Amniotic epithelial cell (primary cell): ENCODE measurements around the gene PEAK3.

Experiments
- DNase-seq: peaks from one replicate; pipeline ENCODE4 v3.0.0-alpha.2; 2010; ENCODE audit warnings: low read depth

Gene PEAK3

DNA sequence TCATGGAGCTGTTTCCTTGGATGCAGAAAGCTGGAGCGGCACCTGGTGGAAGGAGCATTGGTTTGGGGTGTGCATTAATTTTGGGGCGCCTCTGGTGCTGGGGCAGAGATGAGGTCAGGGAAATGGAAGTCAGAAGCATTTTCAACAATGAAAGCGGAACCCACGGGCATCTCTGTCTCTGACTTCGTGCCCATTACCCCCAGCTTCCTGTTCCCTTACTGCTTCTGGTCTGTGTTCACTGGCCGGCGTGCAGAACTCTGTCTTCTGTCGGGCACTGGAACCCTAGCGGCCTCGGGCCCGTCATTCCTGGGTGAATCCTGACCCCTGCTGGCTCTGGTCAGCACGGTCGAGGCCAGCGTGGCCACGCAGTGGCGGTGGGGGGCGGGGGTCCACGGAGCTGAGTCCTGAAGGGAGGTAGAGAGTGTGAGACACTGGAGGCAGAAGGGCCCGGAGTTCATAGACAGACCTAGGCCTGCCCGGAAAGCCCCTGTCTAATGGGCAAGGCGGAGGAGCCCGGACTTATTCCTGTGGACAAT lies 33.9 kb upstream of the PEAK3 start:
- peak; percentile 61 for DNase-seq

DNA sequence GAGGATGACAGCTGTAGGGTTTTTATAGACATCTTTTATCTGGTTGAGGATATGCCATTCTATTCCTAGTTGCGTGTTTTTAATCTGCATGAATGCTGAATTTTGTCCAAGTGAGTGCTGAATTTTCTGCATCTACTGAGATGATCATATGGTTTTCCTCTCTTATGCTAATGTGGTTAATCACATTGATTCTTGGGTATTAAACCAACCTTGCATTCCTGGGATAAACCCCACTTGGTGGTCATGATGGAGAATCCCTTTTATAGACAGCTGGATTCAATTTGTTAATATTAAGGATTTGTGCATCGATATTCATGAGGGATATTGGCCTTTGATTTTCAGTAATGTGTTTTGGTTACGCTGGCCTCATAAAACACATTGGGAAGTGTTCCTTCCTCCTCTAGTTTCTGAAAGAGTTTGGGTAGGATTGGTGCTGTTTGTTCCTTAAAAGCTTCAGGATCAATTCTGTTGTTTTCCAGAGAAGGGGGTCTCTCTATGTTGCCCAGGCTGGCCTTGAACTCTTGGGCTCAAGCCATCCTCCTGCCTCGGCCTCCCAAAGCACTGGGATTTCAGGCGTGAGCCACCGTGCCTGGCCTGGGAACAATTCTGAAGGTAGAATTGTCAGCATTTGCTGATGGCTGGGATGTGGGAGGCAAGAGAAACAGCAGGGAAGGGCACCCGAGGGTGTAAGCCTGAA lies 33.3 kb upstream of the PEAK3 start:
- DNase-seq: no peak

DNA sequence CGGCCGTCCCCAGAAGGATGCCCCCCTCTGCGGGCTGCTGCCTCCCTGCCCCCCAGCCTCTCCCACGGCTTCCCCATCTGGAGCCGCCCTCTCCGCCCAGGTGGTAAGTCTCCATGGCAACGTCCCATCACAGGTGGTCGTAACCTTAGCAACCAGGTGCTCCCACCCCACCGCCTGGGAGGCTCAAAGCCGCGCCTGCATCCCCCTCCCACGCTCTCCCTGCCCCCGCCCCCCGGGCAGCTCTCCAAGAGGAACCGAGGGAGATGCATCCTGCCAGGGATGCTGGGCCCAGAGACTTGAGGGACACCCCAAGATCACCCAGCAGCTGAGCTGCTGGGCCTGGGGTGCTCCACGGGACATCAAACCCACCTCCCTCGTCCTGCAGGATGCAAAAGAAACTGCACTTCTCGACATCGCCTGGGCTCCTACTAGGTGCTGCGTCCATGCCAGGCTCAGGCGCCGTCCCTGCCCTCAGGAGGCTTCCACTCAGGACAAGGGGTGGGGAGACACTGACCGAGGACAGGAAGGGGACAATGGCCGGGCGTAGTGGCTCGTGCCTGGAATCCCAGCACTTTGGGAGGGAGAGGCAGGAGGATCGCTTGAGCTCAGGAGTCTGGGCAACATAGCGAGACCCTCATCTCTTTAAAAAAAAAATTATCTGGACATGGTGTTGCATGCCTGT lies 31.0 kb upstream of the PEAK3 start:
- no peak for DNase-seq

DNA sequence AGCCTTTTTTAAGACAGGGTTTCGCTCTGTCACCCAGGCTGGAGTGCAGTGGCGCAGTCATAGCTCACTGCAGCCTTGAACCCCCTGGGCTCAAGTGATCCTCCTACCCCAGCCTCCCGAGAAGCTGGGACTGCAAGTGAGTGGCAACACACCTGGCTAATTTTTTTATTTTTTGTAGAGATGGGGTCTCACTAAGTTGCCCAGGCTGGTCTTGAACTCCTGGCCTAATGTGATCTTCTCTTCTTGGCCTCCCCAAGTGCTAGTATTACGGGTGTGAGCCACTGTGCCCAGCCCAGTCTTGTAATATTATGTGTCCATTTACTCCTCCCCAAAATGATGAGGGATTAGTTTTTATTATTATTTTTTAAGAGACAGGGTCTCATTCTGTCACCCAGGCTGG lies 29.1 kb upstream of the PEAK3 start:
- no peak for DNase-seq

DNA sequence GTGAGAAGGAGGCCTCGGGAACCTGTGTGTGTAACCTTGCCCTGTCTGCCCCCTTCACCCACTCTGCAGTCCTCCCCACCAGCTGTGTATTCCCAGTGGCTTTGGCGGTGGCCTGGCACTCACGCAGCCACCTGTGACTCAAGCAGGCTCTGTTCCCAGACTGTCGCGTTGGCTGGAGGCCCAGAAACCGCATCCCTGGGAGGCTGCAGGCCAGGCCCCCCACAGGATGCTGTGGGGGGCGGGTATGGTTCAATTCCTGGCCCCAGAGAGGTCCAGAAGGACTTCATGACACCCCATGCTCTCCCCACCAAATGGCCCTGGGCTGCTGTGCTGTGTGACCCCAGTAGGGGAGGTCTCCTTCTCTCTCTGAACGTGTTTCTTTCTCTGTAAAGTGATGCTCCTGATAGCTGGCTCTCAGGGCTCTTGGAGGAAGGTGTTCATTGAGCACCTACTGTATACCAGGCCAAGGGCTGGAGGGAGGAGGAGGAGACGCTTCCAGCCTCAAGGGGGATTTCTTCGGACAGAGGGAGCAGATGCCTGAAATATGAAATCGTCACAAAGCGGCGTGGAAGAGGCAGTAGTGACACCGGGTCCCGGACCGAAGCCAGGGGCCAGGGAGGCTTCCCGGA lies 27.9 kb upstream of the PEAK3 start:
- no peak for DNase-seq

DNA sequence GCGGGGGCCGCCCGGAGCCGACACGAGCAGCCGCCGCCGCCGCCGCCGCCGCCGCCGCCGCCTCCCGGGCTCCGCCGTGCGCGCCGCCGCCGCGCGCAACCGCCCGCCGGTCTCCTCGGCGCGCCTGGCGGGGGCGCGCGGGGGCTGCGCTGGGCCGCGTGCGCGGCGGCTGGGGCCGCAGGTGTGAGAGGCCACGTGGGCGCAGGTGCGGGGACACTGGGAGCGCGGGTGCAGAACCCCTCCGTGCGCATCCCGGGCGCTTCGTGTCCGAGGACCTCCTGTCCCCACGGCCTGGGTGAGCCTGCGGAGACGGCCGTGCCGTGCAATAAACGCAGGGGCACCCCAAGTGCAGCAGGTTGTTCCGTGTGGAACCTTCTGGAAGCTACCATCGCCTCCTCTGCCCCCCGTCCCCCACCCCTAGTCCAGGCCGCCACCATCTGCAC lies 26.2 kb upstream of the PEAK3 start, which contains the start of gene LINGO3:
LINGO3 (minus strand) TSS at position 41 of the 443 bp plus-strand sequence. CDS start 16,378 bp downstream, outside the sequence.
- no peak for DNase-seq

DNA sequence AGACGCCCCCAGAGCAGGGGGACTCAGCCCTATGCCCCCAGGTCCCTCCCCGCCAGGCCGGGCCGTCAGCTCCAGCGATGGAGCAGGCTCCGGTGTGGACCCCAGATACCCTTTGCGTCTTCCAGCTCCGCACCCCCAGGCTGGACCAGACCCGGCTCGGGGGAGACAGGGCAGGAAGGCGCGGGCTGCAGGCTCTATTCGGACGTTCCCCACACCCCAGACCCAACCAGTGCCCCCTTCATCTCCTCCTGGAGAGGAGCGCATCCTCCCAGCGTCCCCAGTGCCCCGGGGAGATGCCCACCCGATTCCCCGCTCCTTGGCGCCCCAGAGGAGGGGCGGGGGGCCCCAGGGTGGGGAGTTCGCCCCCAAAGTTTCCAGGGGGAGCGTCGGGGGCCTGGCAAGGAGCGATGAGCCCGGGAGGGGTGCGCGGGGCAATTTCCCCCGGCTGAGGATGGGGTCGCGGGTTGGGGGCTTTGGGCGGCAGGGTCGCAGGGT lies 25.6 kb upstream of the PEAK3 start:
- DNase-seq: no peak

DNA sequence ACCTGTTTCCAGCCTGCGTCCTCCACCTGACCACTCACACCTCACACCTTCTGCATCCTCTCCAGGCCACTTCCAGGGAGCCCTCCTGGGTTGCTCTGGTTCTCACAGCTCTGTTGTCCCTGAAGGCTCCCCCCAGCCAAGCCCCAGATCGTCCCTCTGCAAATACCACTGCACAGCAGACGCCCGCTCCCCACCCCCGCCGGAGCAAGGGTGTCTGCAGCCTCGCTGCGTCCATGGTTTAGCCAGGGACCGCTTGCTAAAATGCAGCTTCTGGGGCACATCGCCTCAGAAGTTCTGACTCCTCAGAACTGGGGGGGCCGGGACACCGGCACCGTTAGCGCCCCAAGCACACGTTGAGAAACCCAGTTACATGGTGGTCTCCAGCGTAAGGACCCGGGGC lies 25.0 kb upstream of the PEAK3 start:
- DNase-seq: no peak

DNA sequence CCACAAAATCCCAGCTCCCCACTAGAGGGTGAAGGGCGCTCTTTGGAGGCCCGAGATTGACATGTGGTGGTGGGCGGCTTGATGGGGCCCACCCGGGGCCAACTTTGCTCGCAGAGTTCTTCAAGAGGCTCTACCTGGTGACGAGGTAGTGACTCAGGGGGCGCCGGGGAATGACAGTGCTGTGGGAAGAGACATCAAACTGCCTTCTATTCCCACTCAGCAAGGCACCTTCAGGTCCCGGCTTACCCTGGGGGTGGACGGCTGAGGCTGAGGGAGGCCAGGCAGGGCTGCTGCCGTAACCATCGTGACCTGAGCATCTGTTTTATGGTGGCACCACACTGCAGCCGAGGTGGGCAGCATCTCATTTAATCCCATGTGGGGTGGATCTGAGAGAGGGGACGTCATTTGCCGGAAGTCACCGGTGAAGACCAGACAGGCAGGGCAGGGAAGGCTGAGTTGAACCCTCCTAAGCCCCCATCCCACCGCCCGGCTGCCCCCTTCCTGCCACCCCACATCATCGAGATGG lies 24.4 kb upstream of the PEAK3 start:
- no peak for DNase-seq

DNA sequence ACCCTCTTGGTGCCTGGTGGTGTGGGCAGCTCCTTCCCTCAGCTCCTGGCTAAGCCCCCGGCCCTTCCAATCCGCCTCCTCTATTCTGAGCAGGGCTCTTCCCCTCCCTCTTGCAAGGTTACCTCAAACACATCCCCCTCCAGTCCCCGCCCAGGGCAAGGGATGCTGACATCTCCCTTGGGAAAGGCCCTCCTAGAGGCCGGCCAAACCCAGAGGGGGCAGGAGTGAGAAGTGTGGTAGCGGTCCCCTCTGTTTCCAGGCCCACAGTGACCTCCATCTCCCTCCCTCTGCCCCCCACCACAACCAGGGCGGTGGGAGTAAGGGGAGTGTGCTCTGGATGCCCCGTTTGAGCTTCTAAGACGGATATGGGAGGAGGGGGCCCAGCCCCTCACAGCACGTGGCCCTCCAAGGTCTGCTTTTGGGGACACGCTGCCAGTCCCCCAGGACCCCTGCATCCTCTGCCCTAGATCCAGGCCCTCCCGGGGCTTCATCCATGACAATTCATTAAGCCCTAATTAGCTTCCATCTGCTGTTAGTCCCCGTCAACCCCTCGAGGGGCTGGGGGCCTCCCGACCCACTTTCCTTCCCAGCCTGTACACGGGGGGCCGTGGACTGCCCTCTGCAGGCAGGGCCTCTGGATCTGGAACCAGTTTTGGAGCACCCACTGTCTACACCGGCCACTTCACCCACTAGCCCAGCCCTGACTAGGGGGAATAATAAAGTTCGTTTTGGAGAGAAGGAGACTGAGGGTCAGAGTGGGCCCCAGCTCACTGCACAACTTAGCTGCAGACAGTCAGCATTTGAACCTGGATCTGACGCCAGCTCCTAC lies 23.7 kb upstream of the PEAK3 start:
- no peak for DNase-seq

DNA sequence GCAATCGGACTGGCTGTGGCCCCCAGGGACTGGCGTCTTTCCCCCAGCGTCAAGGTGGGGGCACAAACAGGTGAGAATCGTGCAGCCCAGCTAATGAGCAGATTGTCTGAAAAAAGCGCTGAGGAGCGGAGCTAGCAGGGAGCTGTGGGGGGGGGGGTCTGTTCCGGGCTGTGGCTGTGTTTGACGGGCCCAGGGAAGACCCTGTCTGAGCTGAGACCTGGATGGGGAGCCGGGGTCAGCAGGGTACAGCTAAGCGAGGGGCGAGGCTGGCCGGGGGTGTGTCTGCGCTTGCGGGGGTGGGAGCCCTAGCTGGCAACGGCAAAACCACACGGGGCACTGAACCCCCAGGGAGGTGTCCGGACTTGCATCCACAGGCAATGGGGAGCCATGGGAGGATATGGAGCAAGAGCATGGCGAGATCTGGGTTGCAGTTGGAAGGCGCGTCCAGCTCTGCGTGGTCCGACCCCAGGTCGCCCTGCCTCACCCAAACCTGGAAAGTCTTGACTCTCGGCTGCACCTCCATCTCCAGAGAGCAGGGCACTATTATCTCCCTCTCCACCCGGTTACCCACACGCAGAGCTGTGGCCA lies 21.3 kb upstream of the PEAK3 start:
- no peak for DNase-seq

DNA sequence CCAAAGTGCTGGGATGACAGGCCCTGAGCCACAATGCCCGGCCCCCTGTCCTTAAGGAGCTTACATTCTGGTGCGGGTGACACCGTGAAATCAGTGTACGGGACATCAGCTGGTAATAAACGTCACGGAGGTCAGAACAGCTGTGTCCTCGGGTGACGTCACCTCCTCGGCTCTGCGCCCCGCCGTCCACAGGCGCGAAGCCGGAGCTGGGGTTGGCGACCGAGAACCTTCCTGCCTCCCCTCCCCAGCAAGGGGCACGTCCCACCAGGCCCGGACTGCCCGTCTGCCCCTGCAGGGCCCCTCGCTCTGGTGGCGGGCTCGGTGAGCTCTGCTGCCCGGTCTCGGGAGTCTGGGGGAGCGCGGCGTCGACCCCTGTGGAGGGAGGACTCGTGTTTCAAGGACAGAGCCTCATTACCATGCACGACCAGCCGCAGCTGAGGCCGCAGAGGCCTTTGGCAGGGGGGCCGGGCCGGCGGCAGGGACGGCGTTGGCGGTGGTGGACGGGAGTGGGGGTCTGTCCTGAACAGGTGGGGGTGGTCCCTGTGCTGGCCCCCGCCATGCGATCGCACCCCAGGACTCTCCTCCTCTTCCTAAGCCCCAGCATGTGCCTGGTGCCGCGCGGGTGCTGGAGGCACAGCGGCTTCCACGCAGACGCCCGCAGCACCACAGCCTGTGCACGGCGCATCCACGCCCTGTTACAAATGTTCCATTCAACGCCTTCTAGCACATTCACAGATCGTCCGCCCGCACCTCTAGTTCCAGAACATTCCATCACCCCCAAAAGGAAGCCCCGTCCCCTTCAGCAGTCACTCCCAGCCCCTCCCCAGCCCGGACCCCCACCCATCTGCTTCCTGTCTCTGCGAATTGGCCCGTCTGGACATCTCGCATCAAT lies 20.6 kb upstream of the PEAK3 start:
- DNase-seq: peak; percentile 16

DNA sequence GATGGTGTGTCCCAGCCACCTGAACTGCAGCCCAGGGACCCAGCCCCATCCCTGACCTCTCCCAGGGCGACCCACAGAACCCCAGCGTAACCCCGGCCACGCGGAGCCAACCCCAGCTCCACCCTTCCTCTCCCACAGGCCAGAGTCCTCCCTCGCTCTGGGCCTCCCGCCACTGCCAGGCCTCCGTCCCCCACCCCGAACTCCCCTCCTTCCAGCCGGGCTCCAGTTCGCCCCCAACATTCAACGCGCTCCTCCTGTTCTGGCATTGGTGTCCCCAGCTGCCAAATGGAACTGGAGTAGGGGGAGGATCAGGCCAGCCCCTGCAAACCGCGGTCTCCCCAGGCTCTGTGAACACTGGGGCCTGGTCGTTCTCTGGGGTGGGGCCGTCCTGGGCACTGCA lies 18.6 kb upstream of the PEAK3 start:
- no peak for DNase-seq

DNA sequence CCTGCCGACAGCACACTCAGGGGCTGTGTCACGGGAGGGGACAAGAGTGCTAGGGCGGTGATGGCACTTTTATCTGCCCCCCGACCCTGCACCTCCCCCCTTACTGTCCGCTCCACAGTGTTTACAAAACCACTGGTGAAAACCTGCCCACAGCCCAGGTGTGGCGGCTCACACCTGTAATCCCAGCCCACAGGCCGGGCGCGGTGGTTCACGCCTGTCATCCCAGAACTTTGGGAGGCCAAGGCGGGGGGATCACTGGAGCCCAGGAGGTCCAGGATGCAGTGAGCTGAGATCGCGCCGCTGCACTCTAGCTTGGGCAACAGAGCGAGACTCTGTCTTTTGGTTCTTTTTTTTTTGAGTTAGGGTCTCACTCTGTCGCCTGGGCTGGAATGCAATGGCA lies 14.2 kb upstream of the PEAK3 start:
- DNase-seq: no peak

DNA sequence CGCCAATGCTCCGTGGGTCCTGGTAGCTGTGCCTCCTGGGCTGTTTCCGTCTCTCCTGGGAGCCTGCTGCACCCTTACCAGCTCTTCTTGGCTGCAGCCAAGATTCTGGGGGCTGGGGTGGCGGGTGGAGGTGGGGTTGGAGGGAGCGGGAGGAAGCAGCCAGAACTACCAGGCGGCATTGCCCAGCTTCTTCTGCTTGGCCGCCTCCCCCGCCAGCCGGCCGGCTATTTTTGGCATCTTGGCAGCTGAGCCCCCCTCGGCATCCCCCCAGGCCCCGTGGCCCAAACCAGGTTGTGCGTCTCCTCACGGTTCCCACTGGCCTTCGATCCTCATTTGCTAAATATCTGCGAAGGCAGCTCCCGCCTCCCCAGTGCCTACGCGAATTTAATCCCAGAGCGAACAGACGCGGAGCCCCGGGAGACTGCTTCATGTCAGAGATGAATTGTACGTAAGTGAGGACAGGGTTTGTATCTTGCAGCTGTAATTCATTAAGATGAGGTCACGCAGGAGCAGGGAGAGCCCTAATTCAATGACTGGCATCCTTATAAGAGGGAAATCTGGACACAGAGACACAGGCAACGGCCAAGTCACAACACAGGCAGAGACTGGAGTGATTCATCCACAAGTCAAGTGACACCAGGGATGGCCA lies 12.8 kb upstream of the PEAK3 start:
- peak; percentile 70 for DNase-seq

DNA sequence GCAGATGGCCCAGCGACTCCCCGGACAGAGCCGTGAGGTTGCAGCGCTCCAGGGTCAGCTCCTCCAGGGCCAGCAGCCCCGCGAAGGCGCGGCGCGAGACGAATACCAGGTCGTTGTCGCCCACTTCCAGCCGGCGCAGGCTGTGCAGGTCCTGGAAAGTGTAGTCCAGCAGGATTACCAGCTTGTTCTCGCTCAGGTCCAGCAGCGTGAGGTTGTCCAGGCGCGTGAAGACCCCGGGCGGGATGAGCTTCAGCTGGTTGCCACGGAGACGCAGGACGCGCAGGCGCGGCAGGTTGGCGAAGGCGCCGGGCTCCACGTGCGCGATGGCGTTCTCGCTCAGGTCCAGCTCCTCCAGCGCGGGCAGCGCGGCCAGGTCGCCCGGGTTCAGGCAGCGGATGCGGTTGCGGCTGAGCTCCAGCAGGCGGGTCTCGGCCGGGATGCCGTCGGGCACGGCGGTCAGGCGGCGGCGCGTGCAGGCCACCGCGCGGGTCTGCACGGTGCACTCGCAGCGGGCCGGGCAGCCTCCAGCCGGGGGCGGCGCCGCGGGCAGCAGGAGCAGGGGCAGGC lies 9.3 kb upstream of the PEAK3 start:
- no peak for DNase-seq

DNA sequence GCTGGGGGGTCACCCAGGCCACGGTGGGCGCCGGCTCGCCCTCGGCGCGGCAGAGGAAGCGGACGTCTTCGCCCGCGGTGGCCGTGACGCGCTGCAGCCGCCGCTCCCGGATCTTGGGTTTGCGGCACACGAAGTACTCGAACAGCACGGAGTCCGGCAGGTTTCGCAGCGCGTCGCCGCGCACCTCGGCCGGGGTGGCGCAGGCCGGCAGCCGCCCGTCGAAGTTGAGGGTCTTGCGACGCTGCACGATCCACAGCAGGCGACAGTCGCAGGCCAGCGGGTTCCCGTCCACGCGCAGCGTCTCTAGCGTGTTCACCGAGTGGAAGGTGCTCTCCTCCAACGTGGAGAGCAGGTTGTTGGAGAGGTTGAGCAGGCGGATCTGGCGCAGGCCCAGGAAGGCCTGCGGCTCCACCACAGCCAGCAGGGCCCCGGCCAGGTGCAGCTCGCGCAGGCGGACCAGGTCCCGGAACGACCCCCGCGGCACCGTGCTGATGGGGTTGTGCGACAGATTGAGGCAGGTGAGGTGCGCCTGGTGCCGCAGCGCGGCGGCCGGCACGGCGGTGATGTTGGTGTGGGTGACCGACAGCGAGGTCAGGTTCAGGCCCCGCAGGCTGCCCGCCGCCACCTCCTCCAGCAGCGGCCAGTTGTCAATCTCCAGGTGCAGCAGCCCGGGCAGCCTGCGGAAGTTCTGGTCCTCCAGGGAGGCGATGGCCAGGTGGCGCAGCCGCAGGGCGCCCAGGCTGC lies 8.6 kb upstream of the PEAK3 start:
- DNase-seq: no peak

DNA sequence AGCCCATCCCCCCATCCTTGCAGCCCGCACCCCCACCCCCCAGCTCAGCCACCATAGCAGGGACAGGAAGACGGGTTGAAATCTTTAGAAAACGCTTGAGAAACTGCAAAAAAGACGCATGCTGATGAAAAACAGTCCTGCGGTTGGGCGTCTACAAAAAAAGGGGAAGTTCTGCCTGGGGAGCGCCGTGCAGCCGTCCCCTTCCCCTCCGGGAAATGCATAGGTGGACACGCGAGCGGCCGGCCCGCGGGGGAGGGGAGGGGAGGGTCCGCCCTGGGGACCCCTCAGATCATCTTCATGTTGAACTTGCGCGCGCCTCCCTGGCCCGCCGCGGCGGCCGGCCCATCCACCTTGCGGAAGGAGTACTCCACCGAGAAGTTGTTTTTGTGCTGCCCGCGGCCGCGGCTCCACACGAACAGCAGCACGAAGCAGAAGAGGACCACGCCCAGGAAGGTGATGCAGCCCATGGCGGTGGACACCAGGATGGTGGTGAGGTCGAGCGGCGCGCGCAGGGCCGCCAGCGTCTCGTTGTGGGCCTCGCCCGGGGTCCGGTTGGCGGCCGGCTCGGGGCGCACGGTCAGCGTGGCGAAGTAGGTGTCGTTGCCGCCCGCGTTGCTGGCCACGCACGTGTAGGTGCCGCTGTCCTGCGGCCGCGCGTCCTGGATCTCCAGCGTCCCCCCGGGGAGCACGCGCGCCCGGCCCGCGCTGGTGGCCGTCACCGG lies 7.9 kb upstream of the PEAK3 start:
- DNase-seq: no peak
